HEK293 (cell line): Measurements from ENCODE around the gene PLXNA2.

Source experiments
- CTCF ChIA-PET: fragments of 350-600 bp; formaldehyde crosslinking; extraction: SDS; loops from one replicate; lab custom pipeline; 2021; ENCODE audit warnings: antibody characterized with exemption; lab: Yijun Ruan, JAX
- POLR2A ChIA-PET: fragments of 300-600 bp; formaldehyde crosslinking; extraction: SDS; loops from one replicate; lab custom pipeline; 2020; ENCODE audit warnings: antibody characterized with exemption, inconsistent platforms; lab: Yijun Ruan, JAX
- H3K27ac ChIP-seq: fragments of 200-500 bp; sonication (Bioruptor generic); 2 replicates; pipeline ENCODE4 v1.5.1; 2014; ENCODE audit warnings: low read depth, low read length, control low read depth, inconsistent platforms; ENCODE audit errors: extremely low read depth
- H3K36me3 ChIP-seq, 2 experiments: fragments of 200-500 bp in 1 of 2; sonication (Bioruptor generic) in 1 of 2; 1 replicate in 1 of 2; 2 replicates in 1 of 2; pipeline ENCODE4 v1.5.1; 2014 to 2017; ENCODE audit warnings: inconsistent platforms in 2 of 2, low read length in 2 of 2; ENCODE audit not compliant: control insufficient read depth in 2 of 2, insufficient read depth in 1 of 2
- H3K4me1 ChIP-seq: fragments of 200-500 bp; sonication (Bioruptor generic); 2 replicates; pipeline ENCODE4 v1.5.1; 2014; ENCODE audit warnings: mild to moderate bottlenecking, low read length, inconsistent platforms; ENCODE audit not compliant: control insufficient read depth, insufficient read depth
- H3K4me3 ChIP-seq: 2 replicates; pipeline ENCODE4 v1.5.1; 2011; ENCODE audit warnings: low read depth, mild to moderate bottlenecking, control low read depth, low read length, moderate library complexity
- H3K9me3 ChIP-seq: fragments of 200-500 bp; sonication (Bioruptor generic); 2 replicates; pipeline ENCODE4 v1.5.1; 2014; ENCODE audit warnings: low read depth, low read length, inconsistent platforms; ENCODE audit not compliant: control insufficient read depth, insufficient read depth
- EGR2 ChIP-seq: fragments of 450-650 bp; formaldehyde crosslinking; IDR thresholded peaks from 2 replicates; pipeline ENCODE4 v1.5.1; 2016; ENCODE audit warnings: low read depth, missing biosample characterization, missing genetic modification characterization
- GLIS1 ChIP-seq: fragments of 450-650 bp; formaldehyde crosslinking; IDR thresholded peaks from 2 replicates; pipeline ENCODE4 v1.5.1; 2016; ENCODE audit warnings: missing biosample characterization, missing genetic modification characterization
- HOXD13 ChIP-seq: sonication (generic); formaldehyde crosslinking; IDR thresholded peaks from 2 replicates; pipeline ENCODE4 v1.8.0; 2022; ENCODE audit warnings: missing genetic modification reagents, borderline replicate concordance
- KLF10 ChIP-seq: fragments of 450-650 bp; IDR thresholded peaks from 2 replicates; pipeline ENCODE4 v1.5.1; 2018; ENCODE audit warnings: missing biosample characterization, mild to moderate bottlenecking, missing genetic modification characterization
- TRIM28 ChIP-seq: IDR thresholded peaks from 2 replicates; pipeline ENCODE4 v1.6.1; 2011; ENCODE audit warnings: low read length, control low read depth, borderline replicate concordance
- ZEB2 ChIP-seq: fragments of 450-650 bp; formaldehyde crosslinking; IDR thresholded peaks from 2 replicates; pipeline ENCODE4 v1.5.1; 2016; ENCODE audit warnings: missing biosample characterization, missing genetic modification characterization
- ZIC2 ChIP-seq: fragments of 450-650 bp; formaldehyde crosslinking; IDR thresholded peaks from 2 replicates; pipeline ENCODE4 v1.5.1; 2016; ENCODE audit warnings: missing biosample characterization, missing genetic modification characterization
- ZNF112 ChIP-seq: fragments of 450-650 bp; formaldehyde crosslinking; IDR thresholded peaks from 2 replicates; pipeline ENCODE4 v1.5.0; 2017; ENCODE audit warnings: missing biosample characterization, missing genetic modification characterization
- ZNF132 ChIP-seq: fragments of 450-650 bp; formaldehyde crosslinking; IDR thresholded peaks from 2 replicates; pipeline ENCODE4 v1.5.1; 2017; ENCODE audit warnings: missing biosample characterization, missing genetic modification characterization, borderline replicate concordance
- ZNF223 ChIP-seq: fragments of 450-650 bp; formaldehyde crosslinking; IDR thresholded peaks from 2 replicates; pipeline ENCODE4 v1.5.1; 2016; ENCODE audit warnings: missing biosample characterization, missing genetic modification characterization
- ZNF311 ChIP-seq: fragments of 450-650 bp; formaldehyde crosslinking; IDR thresholded peaks from 2 replicates; pipeline ENCODE4 v1.5.1; 2017; ENCODE audit warnings: missing biosample characterization, missing genetic modification characterization, borderline replicate concordance
- ZNF350 ChIP-seq: fragments of 450-650 bp; formaldehyde crosslinking; IDR thresholded peaks from 2 replicates; pipeline ENCODE4 v1.5.0; 2017; ENCODE audit warnings: missing biosample characterization, mild to moderate bottlenecking, missing genetic modification characterization
- ZNF501 ChIP-seq: fragments of 450-650 bp; formaldehyde crosslinking; IDR thresholded peaks from 2 replicates; pipeline ENCODE4 v1.5.1; 2016; ENCODE audit warnings: missing biosample characterization, missing genetic modification characterization
- ZNF555 ChIP-seq: fragments of 450-650 bp; formaldehyde crosslinking; conservative IDR thresholded peaks from 2 replicates; pipeline ENCODE4 v1.5.1; 2017; ENCODE audit warnings: missing biosample characterization, mild to moderate bottlenecking, missing genetic modification characterization, inconsistent platforms
- ZNF560 ChIP-seq: fragments of 450-650 bp; formaldehyde crosslinking; IDR thresholded peaks from 2 replicates; pipeline ENCODE4 v1.5.1; 2017; ENCODE audit warnings: missing biosample characterization, missing genetic modification characterization, borderline replicate concordance
- ZNF596 ChIP-seq: fragments of 450-650 bp; IDR thresholded peaks from 2 replicates; pipeline ENCODE4 v1.5.0; 2018; ENCODE audit warnings: missing biosample characterization, mild to moderate bottlenecking, missing genetic modification characterization, moderate library complexity
- ZNF610 ChIP-seq: fragments of 450-650 bp; formaldehyde crosslinking; IDR thresholded peaks from 2 replicates; pipeline ENCODE4 v1.5.1; 2016; ENCODE audit warnings: missing biosample characterization, missing genetic modification characterization, borderline replicate concordance
- ZNF623 ChIP-seq: fragments of 450-650 bp; formaldehyde crosslinking; IDR thresholded peaks from 2 replicates; pipeline ENCODE4 v1.5.1; 2016; ENCODE audit warnings: missing biosample characterization, missing genetic modification characterization
- ZSCAN16 ChIP-seq: fragments of 450-650 bp; formaldehyde crosslinking; IDR thresholded peaks from 2 replicates; pipeline ENCODE4 v1.5.1; 2016; ENCODE audit warnings: missing biosample characterization, missing genetic modification characterization
- ZSCAN4 ChIP-seq: fragments of 450-650 bp; formaldehyde crosslinking; IDR thresholded peaks from 2 replicates; pipeline ENCODE4 v1.5.1; 2017; ENCODE audit warnings: missing biosample characterization, missing genetic modification characterization
- TF ChIP-seq, protein P1 (sequence below): fragments of 450-650 bp; formaldehyde crosslinking; IDR thresholded peaks from 2 replicates; pipeline ENCODE4 v1.5.1; 2016; ENCODE audit warnings: missing biosample characterization, missing genetic modification characterization, borderline replicate concordance

Gene PLXNA2

GRCh38 chr1:208176649-208177048 lies 67.5 kb downstream of the PLXNA2 start:
- Histone ChIP-seq H3K36me3 (no peaks in the 10 kb centered on the region), H3K9me3 (no peaks in the 10 kb centered on the region), H3K4me1 (peaks cover 30% of the 10 kb centered on the region), H3K27ac (no peak overlapping the region)
- CTCF ChIA-PET: interaction anchor here (0.9 to 1.0 kb wide), 2 partner anchors 44 to 155 kb away, joined by 3 read pairs; no protein-coding TSS in a partner anchor
- 0 out of 2 replicates have a peak, but pooled peaks have one; percentile 9 for TF ChIP-seq ZNF623 (tag by site-specific recombination)
- no peak for TF ChIP-seq ZSCAN16 (tag by site-specific recombination)
- TF ChIP-seq, all 188 proteins: peak for 1
- POLR2A ChIA-PET: no interaction called here
- no peak overlapping the region for H3K4me3 ChIP-seq

GRCh38 chr1:208175508-208175895 lies 68.7 kb downstream of the PLXNA2 start:
- ChIA-PET CTCF (no interaction called here), POLR2A (interaction anchor here (0.5 kb wide), 1 partner anchor 29 kb away, joined by 3 read pairs; no protein-coding TSS in a partner anchor)
- peaks cover 28% of the 10 kb centered on the region for H3K4me1 ChIP-seq
- H3K36me3 ChIP-seq: no peaks in the 10 kb centered on the region
- H3K27ac ChIP-seq: no peak overlapping the region
- H3K4me3 ChIP-seq: no peak overlapping the region
- H3K9me3 ChIP-seq: no peaks in the 10 kb centered on the region
- no peak for TF ChIP-seq ZNF501 (tag by site-specific recombination)

- Histone ChIP-seq H3K4me1 (peaks cover 29% of the 10 kb centered on the region), H3K27ac (no peak overlapping the region), H3K36me3 (no peaks in the 10 kb centered on the region), H3K4me3 (no peak overlapping the region), H3K9me3 (no peaks in the 10 kb centered on the region)
- TF ChIP-seq KLF10 (tag by site-specific recombination) (no peak), ZNF223 (tag by site-specific recombination) (no peak), HOXD13 (no peak), EGR2 (no peak), TRIM28 (no peak), ZNF350 (tag by site-specific recombination) (no peak), ZSCAN4 (no peak), ZNF311 (no peak), ZNF555 (no peak), ZNF112 (tag by site-specific recombination) (no peak), GLIS1 (no peak), ZIC2 (tag by site-specific recombination) (no peak), ZEB2 (tag by site-specific recombination) (no peak), ZNF132 (no peak), ZNF610 (tag by site-specific recombination) (no peak), ZNF560 (tag by site-specific recombination) (no peak), ZNF596 (tag by site-specific recombination) (no peak)
- TF ChIP-seq, protein P1, sequence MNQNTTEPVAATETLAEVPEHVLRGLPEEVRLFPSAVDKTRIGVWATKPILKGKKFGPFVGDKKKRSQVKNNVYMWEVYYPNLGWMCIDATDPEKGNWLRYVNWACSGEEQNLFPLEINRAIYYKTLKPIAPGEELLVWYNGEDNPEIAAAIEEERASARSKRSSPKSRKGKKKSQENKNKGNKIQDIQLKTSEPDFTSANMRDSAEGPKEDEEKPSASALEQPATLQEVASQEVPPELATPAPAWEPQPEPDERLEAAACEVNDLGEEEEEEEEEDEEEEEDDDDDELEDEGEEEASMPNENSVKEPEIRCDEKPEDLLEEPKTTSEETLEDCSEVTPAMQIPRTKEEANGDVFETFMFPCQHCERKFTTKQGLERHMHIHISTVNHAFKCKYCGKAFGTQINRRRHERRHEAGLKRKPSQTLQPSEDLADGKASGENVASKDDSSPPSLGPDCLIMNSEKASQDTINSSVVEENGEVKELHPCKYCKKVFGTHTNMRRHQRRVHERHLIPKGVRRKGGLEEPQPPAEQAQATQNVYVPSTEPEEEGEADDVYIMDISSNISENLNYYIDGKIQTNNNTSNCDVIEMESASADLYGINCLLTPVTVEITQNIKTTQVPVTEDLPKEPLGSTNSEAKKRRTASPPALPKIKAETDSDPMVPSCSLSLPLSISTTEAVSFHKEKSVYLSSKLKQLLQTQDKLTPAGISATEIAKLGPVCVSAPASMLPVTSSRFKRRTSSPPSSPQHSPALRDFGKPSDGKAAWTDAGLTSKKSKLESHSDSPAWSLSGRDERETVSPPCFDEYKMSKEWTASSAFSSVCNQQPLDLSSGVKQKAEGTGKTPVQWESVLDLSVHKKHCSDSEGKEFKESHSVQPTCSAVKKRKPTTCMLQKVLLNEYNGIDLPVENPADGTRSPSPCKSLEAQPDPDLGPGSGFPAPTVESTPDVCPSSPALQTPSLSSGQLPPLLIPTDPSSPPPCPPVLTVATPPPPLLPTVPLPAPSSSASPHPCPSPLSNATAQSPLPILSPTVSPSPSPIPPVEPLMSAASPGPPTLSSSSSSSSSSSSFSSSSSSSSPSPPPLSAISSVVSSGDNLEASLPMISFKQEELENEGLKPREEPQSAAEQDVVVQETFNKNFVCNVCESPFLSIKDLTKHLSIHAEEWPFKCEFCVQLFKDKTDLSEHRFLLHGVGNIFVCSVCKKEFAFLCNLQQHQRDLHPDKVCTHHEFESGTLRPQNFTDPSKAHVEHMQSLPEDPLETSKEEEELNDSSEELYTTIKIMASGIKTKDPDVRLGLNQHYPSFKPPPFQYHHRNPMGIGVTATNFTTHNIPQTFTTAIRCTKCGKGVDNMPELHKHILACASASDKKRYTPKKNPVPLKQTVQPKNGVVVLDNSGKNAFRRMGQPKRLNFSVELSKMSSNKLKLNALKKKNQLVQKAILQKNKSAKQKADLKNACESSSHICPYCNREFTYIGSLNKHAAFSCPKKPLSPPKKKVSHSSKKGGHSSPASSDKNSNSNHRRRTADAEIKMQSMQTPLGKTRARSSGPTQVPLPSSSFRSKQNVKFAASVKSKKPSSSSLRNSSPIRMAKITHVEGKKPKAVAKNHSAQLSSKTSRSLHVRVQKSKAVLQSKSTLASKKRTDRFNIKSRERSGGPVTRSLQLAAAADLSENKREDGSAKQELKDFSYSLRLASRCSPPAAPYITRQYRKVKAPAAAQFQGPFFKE (tag by site-specific recombination): no peak
- ChIA-PET POLR2A (no interaction called here), CTCF (interaction anchor here (0.8 kb wide), 1 partner anchor 16 kb away, joined by 8 read pairs; no protein-coding TSS in a partner anchor)
These were observed 69.3 kb downstream of the PLXNA2 start for GRCh38 chr1:208174731-208175507.
